A673 (cell line): Measurements from ENCODE around the gene PTPN23. TPM values are rescaled to one million over a fixed set of nuclear protein-coding genes. Genes with fewer than 3 reads are reported as not detected.

Experiments
- BruUV-seq: library from RNA; stranded (reverse); fragments of 400-500 nt; replicated peaks from 2 replicates; lab custom pipeline; 2021; lab: Mats Ljungman, UMichigan
- CTCF ChIA-PET: fragments of 300-600 bp; sonication (Branson Sonifier 250); formaldehyde crosslinking; loops from one replicate; lab custom pipeline; 2022; ENCODE audit warnings: antibody characterized with exemption; lab: Charles Lee
- POLR2A ChIA-PET: fragments of 300-600 bp; sonication (Branson Sonifier 250); formaldehyde crosslinking; loops from one replicate; lab custom pipeline; 2022; ENCODE audit warnings: antibody characterized with exemption; ENCODE audit not compliant: low non-redundant PET; lab: Charles Lee
- DNase-seq: peaks from one replicate; pipeline ENCODE4 v3.0.0-alpha.2; 2015; ENCODE audit warnings: low spot score
- H3K27ac ChIP-seq: fragments of 200-600 bp; sonication (generic); 2 replicates; pipeline ENCODE4 v1.5.1; 2016; ENCODE audit warnings: mixed run types, low read depth, mild to moderate bottlenecking, mixed read lengths, antibody characterized with exemption, low read length; ENCODE audit not compliant: poor library complexity, severe bottlenecking
- H3K27me3 ChIP-seq: fragments of 200-600 bp; sonication (generic); replicated peaks from 2 replicates; pipeline ENCODE4 v1.6.1; 2017; ENCODE audit warnings: mixed run types, low read depth, mild to moderate bottlenecking, mixed read lengths, antibody characterized with exemption, low read length; ENCODE audit not compliant: insufficient read depth, poor library complexity
- H3K36me3 ChIP-seq: fragments of 200-600 bp; sonication (generic); 2 replicates; pipeline ENCODE4 v1.6.1; 2016; ENCODE audit warnings: mixed run types, mild to moderate bottlenecking, mixed read lengths, antibody characterized with exemption, low read length; ENCODE audit not compliant: insufficient read depth, poor library complexity, severe bottlenecking
- H3K4me1 ChIP-seq: fragments of 200-600 bp; sonication (generic); 2 replicates; pipeline ENCODE4 v1.6.1; 2017; ENCODE audit warnings: mixed run types, mild to moderate bottlenecking, mixed read lengths, antibody characterized with exemption, low read length; ENCODE audit not compliant: insufficient read depth, poor library complexity, severe bottlenecking
- H3K4me3 ChIP-seq: fragments of 200-600 bp; sonication (generic); 2 replicates; pipeline ENCODE4 v1.5.1; 2016; ENCODE audit warnings: low read depth, mixed run types, mild to moderate bottlenecking, mixed read lengths, low read length; ENCODE audit not compliant: poor library complexity, severe bottlenecking
- H3K9me3 ChIP-seq: fragments of 200-600 bp; sonication (generic); 2 replicates; pipeline ENCODE4 v1.6.1; 2016; ENCODE audit warnings: mixed run types, low read depth, mild to moderate bottlenecking, mixed read lengths, antibody characterized with exemption, low read length; ENCODE audit not compliant: poor library complexity, severe bottlenecking
- EZH2 ChIP-seq: fragments of 200-600 bp; sonication (generic); IDR thresholded peaks from 2 replicates; pipeline ENCODE4 v1.6.1; 2017; ENCODE audit warnings: borderline replicate concordance, low read depth, mild to moderate bottlenecking, mixed read lengths, antibody characterized with exemption, low read length; ENCODE audit not compliant: poor library complexity, severe bottlenecking
- intact Hi-C: fragments of 100-400 bp; cut with micrococcal nuclease; formaldehyde crosslinking; loops from one replicate; pipeline ENCODE4 v1.10.0; 2022; ENCODE audit not compliant: unreplicated experiment
- total RNA-seq: library from RNA; stranded (reverse); gene quantifications from 2 replicates; pipeline ENCODE4 v1.2.3, GENCODE V29; 2021
- TF ChIP-seq, protein P1 (sequence below): fragments of 300-800, 200-600 bp; sonication (generic); conservative IDR thresholded peaks from 2 replicates; pipeline ENCODE4 v1.5.1; 2017; ENCODE audit warnings: low read depth, mild to moderate bottlenecking, antibody characterized with exemption, low read length, moderate library complexity, mixed read lengths

Gene PTPN23
- total RNA-seq, 1 experiment from 2014 or later: 24.0 TPM

DNA sequence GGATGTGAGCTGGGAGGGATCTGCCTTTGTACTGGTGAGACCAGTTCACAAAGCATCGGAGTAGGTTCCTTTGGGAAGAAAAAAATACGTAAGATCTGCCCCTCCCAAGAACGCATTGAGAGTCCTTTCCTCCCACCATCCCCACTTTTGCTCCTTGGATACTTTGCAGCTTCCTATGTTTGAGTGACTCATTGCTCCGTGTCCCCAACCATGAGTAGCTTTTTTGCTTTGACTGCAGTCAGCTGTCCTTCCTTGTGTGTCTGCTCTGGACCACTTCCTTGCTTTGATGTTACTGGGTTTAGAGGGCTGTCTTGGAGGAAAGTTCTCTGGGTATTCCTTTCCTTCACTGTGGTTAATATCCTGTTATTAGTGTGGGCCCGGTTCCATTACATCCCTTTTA lies 43.2 kb upstream of the PTPN23 start:
- TF ChIP-seq, protein P1, sequence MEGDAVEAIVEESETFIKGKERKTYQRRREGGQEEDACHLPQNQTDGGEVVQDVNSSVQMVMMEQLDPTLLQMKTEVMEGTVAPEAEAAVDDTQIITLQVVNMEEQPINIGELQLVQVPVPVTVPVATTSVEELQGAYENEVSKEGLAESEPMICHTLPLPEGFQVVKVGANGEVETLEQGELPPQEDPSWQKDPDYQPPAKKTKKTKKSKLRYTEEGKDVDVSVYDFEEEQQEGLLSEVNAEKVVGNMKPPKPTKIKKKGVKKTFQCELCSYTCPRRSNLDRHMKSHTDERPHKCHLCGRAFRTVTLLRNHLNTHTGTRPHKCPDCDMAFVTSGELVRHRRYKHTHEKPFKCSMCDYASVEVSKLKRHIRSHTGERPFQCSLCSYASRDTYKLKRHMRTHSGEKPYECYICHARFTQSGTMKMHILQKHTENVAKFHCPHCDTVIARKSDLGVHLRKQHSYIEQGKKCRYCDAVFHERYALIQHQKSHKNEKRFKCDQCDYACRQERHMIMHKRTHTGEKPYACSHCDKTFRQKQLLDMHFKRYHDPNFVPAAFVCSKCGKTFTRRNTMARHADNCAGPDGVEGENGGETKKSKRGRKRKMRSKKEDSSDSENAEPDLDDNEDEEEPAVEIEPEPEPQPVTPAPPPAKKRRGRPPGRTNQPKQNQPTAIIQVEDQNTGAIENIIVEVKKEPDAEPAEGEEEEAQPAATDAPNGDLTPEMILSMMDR: no peak
- no peak for TF ChIP-seq EZH2
- Histone ChIP-seq H3K36me3 (peaks cover 8% of the 10 kb centered on the region), H3K4me3 (no peak overlapping the region), H3K27ac (no peak overlapping the region), H3K9me3 (no peaks in the 10 kb centered on the region), H3K27me3 (no peaks in the 10 kb centered on the region), H3K4me1 (no peaks in the 10 kb centered on the region)
- intact Hi-C loops: no loop called here
- ChIA-PET POLR2A (no interaction called here), CTCF (no interaction called here)
- no peak for DNase-seq
- BruUV-seq: no TSS peak

DNA sequence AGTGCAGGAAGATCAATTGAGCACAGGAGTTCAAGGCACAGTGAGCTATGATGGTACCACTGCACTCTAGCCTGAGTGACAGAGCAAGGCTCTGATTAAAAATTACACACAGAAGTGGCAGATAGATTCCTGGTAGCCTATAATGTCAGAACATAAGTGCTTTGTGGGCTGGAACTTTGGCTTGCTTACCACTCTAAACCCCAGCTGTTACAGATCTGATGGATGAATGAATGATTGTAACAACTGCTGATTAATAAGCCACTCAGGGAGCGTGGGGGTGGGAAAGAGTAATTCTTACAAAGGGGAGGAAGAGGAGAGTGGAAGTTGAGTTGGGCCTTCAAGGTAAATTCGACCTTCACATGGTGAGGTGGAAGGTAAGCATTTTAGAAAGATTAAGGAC lies 40.9 kb upstream of the PTPN23 start:
- no peaks in the 10 kb centered on the region for H3K27me3 ChIP-seq
- TF ChIP-seq, protein P1: no peak
- no peak for TF ChIP-seq EZH2
- H3K27ac ChIP-seq: no peak overlapping the region
- no peak for DNase-seq
- no peak overlapping the region for H3K4me3 ChIP-seq
- POLR2A ChIA-PET: no interaction called here
- CTCF ChIA-PET: no interaction called here
- peaks cover 6% of the 10 kb centered on the region for H3K36me3 ChIP-seq
- H3K9me3 ChIP-seq: no peaks in the 10 kb centered on the region
- H3K4me1 ChIP-seq: no peaks in the 10 kb centered on the region
- BruUV-seq: no TSS peak
- intact Hi-C loops: no loop called here

DNA sequence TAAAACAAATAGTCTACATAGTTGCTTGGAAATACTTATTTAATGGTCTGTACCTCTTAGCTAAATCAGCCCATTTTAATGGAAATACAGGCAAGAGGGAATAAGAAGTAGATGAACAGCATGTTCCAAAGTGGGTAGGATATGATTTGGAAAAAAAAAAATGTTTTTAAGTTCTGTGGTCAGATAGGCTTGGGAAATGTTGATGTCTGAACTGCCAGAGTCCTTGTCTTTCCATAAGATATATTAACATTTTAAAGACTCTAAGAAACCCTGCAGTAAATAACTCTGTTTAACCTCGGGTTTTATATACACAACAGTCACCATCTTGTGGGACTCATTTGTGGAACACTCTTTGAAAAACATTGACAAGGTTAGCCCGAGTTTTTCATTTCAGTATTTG lies 40.0 kb upstream of the PTPN23 start:
- intact Hi-C loops: no loop called here
- H3K9me3 ChIP-seq: no peaks in the 10 kb centered on the region
- H3K27me3 ChIP-seq: no peaks in the 10 kb centered on the region
- peaks cover 6% of the 10 kb centered on the region for H3K36me3 ChIP-seq
- DNase-seq: no peak
- no peaks in the 10 kb centered on the region for H3K4me1 ChIP-seq
- TF ChIP-seq EZH2: no peak
- TF ChIP-seq, protein P1: no peak
- no peak overlapping the region for H3K4me3 ChIP-seq
- CTCF ChIA-PET: no interaction called here
- H3K27ac ChIP-seq: no peak overlapping the region
- POLR2A ChIA-PET: no interaction called here
- BruUV-seq: no TSS peak
